ENCODE data around the gene RGS9. TPM values are rescaled to one million over a fixed set of nuclear protein-coding genes. Genes with fewer than 3 reads are reported as not detected.

The RGS9 gene
- total and polyA plus RNA-seq, 2 experiments from 2014 or later, result 12.8 to 29.6 TPM

DNA sequence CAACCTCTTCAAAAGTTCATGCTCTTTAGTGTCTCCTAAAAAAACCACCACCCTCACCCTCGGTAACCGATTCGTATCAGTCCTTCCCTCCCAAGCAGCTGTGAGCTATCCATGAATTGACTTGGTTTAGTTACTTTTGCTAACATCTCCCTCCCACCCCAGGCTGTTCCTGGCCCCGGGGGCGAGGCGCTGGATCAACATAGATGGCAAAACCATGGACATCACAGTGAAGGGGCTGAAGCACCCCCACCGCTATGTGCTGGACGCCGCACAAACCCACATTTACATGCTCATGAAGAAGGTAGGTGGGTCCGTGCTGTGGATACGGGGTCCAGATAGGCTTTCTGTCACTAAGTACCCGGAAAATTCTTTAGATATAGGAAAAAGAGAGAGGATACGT, 66.8 kb downstream of the RGS9 start:
- no peaks in the 10 kb centered on the region for H3K79me2 ChIP-seq (replicated peaks; ENCODE audit: insufficient read depth)
- H3K9me2 ChIP-seq (ENCODE audit: insufficient read depth), result 0 out of 2 replicates have a peak, but pooled peaks cover under 1% of the 10 kb centered on the region
- no peaks in the 10 kb centered on the region for H3F3A ChIP-seq (replicated peaks; ENCODE audit: low read depth)
- H3K36me3 Mint-ChIP-seq (ENCODE audit: low read depth), result no peaks in the 10 kb centered on the region
- no peak for DNase-seq (ENCODE audit: low spot score)
- H3K4me2 ChIP-seq, result no peak overlapping the region
- H3K27me3 Mint-ChIP-seq (ENCODE audit: insufficient read depth, low read depth, poor library complexity), result no peaks in the 10 kb centered on the region
- no peak overlapping the region for H3K4me3 Mint-ChIP-seq
- peaks cover 9% of the 10 kb centered on the region; the same call in 1 of the 2 replicates for H3K4me1 ChIP-seq (ENCODE audit: insufficient read depth)
- H2AFZ ChIP-seq, result no peak overlapping the region
- no peak for TF ChIP-seq EZH2phosphoT487 (IDR thresholded peaks at IDR 0.05; ENCODE audit: unreplicated experiment)
- no peak for TF ChIP-seq EZH2 (IDR thresholded peaks at IDR 0.05; ENCODE audit: low read depth, unreplicated experiment)
- TF ChIP-seq, protein P1, sequence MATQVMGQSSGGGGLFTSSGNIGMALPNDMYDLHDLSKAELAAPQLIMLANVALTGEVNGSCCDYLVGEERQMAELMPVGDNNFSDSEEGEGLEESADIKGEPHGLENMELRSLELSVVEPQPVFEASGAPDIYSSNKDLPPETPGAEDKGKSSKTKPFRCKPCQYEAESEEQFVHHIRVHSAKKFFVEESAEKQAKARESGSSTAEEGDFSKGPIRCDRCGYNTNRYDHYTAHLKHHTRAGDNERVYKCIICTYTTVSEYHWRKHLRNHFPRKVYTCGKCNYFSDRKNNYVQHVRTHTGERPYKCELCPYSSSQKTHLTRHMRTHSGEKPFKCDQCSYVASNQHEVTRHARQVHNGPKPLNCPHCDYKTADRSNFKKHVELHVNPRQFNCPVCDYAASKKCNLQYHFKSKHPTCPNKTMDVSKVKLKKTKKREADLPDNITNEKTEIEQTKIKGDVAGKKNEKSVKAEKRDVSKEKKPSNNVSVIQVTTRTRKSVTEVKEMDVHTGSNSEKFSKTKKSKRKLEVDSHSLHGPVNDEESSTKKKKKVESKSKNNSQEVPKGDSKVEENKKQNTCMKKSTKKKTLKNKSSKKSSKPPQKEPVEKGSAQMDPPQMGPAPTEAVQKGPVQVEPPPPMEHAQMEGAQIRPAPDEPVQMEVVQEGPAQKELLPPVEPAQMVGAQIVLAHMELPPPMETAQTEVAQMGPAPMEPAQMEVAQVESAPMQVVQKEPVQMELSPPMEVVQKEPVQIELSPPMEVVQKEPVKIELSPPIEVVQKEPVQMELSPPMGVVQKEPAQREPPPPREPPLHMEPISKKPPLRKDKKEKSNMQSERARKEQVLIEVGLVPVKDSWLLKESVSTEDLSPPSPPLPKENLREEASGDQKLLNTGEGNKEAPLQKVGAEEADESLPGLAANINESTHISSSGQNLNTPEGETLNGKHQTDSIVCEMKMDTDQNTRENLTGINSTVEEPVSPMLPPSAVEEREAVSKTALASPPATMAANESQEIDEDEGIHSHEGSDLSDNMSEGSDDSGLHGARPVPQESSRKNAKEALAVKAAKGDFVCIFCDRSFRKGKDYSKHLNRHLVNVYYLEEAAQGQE (IDR thresholded peaks at IDR 0.05; ENCODE audit: unreplicated experiment), result no peak
- TF ChIP-seq ZNF114 (CRISPR knock-in tag; IDR thresholded peaks at IDR 0.05), result no peak
- no peak for TF ChIP-seq CREB1 (CRISPR knock-in tag; IDR thresholded peaks at IDR 0.05; ENCODE audit: low read depth)
- TF ChIP-seq, protein P2, sequence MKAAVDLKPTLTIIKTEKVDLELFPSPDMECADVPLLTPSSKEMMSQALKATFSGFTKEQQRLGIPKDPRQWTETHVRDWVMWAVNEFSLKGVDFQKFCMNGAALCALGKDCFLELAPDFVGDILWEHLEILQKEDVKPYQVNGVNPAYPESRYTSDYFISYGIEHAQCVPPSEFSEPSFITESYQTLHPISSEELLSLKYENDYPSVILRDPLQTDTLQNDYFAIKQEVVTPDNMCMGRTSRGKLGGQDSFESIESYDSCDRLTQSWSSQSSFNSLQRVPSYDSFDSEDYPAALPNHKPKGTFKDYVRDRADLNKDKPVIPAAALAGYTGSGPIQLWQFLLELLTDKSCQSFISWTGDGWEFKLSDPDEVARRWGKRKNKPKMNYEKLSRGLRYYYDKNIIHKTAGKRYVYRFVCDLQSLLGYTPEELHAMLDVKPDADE (IDR thresholded peaks at IDR 0.05), result no peak
- no peak for TF ChIP-seq JUNB (IDR thresholded peaks at IDR 0.05; ENCODE audit: unreplicated experiment)
- TF ChIP-seq NANOG (IDR thresholded peaks at IDR 0.05; ENCODE audit: borderline replicate concordance), result no peak
- TF ChIP-seq, protein P3, sequence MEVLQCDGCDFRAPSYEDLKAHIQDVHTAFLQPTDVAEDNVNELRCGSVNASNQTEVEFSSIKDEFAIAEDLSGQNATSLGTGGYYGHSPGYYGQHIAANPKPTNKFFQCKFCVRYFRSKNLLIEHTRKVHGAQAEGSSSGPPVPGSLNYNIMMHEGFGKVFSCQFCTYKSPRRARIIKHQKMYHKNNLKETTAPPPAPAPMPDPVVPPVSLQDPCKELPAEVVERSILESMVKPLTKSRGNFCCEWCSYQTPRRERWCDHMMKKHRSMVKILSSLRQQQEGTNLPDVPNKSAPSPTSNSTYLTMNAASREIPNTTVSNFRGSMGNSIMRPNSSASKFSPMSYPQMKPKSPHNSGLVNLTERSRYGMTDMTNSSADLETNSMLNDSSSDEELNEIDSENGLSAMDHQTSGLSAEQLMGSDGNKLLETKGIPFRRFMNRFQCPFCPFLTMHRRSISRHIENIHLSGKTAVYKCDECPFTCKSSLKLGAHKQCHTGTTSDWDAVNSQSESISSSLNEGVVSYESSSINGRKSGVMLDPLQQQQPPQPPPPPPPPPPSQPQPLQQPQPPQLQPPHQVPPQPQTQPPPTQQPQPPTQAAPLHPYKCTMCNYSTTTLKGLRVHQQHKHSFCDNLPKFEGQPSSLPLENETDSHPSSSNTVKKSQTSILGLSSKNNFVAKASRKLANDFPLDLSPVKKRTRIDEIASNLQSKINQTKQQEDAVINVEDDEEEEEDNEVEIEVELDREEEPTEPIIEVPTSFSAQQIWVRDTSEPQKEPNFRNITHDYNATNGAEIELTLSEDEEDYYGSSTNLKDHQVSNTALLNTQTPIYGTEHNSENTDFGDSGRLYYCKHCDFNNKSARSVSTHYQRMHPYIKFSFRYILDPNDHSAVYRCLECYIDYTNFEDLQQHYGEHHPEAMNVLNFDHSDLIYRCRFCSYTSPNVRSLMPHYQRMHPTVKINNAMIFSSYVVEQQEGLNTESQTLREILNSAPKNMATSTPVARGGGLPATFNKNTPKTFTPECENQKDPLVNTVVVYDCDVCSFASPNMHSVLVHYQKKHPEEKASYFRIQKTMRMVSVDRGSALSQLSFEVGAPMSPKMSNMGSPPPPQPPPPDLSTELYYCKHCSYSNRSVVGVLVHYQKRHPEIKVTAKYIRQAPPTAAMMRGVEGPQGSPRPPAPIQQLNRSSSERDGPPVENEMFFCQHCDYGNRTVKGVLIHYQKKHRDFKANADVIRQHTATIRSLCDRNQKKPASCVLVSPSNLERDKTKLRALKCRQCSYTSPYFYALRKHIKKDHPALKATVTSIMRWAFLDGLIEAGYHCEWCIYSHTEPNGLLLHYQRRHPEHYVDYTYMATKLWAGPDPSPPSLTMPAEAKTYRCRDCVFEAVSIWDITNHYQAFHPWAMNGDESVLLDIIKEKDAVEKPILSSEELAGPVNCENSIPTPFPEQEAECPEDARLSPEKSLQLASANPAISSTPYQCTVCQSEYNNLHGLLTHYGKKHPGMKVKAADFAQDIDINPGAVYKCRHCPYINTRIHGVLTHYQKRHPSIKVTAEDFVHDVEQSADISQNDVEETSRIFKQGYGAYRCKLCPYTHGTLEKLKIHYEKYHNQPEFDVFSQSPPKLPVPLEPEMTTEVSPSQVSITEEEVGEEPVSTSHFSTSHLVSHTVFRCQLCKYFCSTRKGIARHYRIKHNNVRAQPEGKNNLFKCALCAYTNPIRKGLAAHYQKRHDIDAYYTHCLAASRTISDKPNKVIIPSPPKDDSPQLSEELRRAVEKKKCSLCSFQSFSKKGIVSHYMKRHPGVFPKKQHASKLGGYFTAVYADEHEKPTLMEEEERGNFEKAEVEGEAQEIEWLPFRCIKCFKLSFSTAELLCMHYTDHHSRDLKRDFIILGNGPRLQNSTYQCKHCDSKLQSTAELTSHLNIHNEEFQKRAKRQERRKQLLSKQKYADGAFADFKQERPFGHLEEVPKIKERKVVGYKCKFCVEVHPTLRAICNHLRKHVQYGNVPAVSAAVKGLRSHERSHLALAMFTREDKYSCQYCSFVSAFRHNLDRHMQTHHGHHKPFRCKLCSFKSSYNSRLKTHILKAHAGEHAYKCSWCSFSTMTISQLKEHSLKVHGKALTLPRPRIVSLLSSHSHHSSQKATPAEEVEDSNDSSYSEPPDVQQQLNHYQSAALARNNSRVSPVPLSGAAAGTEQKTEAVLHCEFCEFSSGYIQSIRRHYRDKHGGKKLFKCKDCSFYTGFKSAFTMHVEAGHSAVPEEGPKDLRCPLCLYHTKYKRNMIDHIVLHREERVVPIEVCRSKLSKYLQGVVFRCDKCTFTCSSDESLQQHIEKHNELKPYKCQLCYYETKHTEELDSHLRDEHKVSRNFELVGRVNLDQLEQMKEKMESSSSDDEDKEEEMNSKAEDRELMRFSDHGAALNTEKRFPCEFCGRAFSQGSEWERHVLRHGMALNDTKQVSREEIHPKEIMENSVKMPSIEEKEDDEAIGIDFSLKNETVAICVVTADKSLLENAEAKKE (CRISPR knock-in tag; IDR thresholded peaks at IDR 0.05), result no peak
- no peak for TF ChIP-seq STAT1 (IDR thresholded peaks at IDR 0.05; ENCODE audit: unreplicated experiment)
- TF ChIP-seq, protein P4, sequence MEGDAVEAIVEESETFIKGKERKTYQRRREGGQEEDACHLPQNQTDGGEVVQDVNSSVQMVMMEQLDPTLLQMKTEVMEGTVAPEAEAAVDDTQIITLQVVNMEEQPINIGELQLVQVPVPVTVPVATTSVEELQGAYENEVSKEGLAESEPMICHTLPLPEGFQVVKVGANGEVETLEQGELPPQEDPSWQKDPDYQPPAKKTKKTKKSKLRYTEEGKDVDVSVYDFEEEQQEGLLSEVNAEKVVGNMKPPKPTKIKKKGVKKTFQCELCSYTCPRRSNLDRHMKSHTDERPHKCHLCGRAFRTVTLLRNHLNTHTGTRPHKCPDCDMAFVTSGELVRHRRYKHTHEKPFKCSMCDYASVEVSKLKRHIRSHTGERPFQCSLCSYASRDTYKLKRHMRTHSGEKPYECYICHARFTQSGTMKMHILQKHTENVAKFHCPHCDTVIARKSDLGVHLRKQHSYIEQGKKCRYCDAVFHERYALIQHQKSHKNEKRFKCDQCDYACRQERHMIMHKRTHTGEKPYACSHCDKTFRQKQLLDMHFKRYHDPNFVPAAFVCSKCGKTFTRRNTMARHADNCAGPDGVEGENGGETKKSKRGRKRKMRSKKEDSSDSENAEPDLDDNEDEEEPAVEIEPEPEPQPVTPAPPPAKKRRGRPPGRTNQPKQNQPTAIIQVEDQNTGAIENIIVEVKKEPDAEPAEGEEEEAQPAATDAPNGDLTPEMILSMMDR (conservative IDR thresholded peaks at IDR 0.05; ENCODE audit: low read depth in 2 of 2), result no peak
- no peak for TF ChIP-seq POLR2AphosphoS5 (IDR thresholded peaks at IDR 0.05; ENCODE audit: low read depth)
- TF ChIP-seq ZNF331 (CRISPR knock-in tag; IDR thresholded peaks at IDR 0.05; ENCODE audit: low read depth), result no peak
- no peak for ATAC-seq
- no peaks in the 10 kb centered on the region for H3K9me3 Mint-ChIP-seq
- H3K4me3 ChIP-seq, result no peak overlapping the region
- no peaks in the 10 kb centered on the region for H4K20me1 ChIP-seq (replicated peaks; ENCODE audit: insufficient read depth)
- H3K4me1 Mint-ChIP-seq, result peaks cover 3% of the 10 kb centered on the region; the same call in 1 of the 3 replicates
- no peaks in the 10 kb centered on the region for H3K36me3 ChIP-seq (ENCODE audit: insufficient read depth)
- no peak overlapping the region for H3K27ac ChIP-seq (ENCODE audit: low read depth)
- H3K27ac Mint-ChIP-seq, result no peak overlapping the region
- H3K27me3 ChIP-seq (ENCODE audit: insufficient read depth), result no peaks in the 10 kb centered on the region
